GM10266 (cell line): Measurements from ENCODE around the gene ADAMTS12.

ENCODE experiments used
- DNase-seq: peaks from one replicate; pipeline ENCODE4 v3.0.0; 2012; ENCODE audit errors: extremely low spot score
- CTCF ChIP-seq: IDR thresholded peaks from 2 replicates; pipeline ENCODE4 v1.5.1; 2012; ENCODE audit warnings: mild to moderate bottlenecking, low read depth; ENCODE audit not compliant: control insufficient read depth, insufficient read depth; ENCODE audit errors: missing control alignments

The ADAMTS12 gene

GRCh38 chr5:33846851-33847250 lies 44.9 kb downstream of the ADAMTS12 start:
- DNase-seq = no peak

GRCh38 chr5:33843579-33843978 lies 48.2 kb downstream of the ADAMTS12 start:
- DNase-seq = no peak
- TF ChIP-seq CTCF = no peak

More at GRCh38 chr5:33846851-33847250, 44.9 kb downstream of the ADAMTS12 start:
- TF ChIP-seq CTCF = no peak

GRCh38 chr5:33842456-33842855 lies 49.3 kb downstream of the ADAMTS12 start:
- no peak for TF ChIP-seq CTCF
- no peak for DNase-seq

GRCh38 chr5:33841891-33842290 lies 49.9 kb downstream of the ADAMTS12 start:
- no peak for DNase-seq
- no peak for TF ChIP-seq CTCF

GRCh38 chr5:33840927-33841547 lies 50.8 kb downstream of the ADAMTS12 start:
- DNase-seq = peak; percentile 13
- no peak for TF ChIP-seq CTCF

- no peak for DNase-seq
Measured at GRCh38 chr5:33837301-33837700, 54.5 kb downstream of the ADAMTS12 start.

More at GRCh38 chr5:33837301-33837700, 54.5 kb downstream of the ADAMTS12 start:
- TF ChIP-seq CTCF = no peak
